Skeletal muscle satellite cell (primary cell): Measurements from ENCODE around the gene ANO10.
"Not testable (repeated sequence)": the region's sequence is repeated elsewhere in the genome, so short reads cannot be mapped to it uniquely, and the experiment has no call there.

Source experiments
- H3K27me3 ChIP-seq: 2 replicates; pipeline ENCODE4 v1.7.0; 2013; ENCODE audit warnings: low read length; ENCODE audit not compliant: control insufficient read depth, insufficient read depth
- H3K36me3 ChIP-seq: 2 replicates; pipeline ENCODE4 v1.7.0; 2013; ENCODE audit warnings: mild to moderate bottlenecking, control low read depth, low read length; ENCODE audit not compliant: insufficient read depth
- H3K4me1 ChIP-seq: 2 replicates; pipeline ENCODE4 v1.7.0; 2013; ENCODE audit warnings: low read length; ENCODE audit not compliant: control insufficient read depth, insufficient read depth
- H3K4me2 ChIP-seq: 2 replicates; pipeline ENCODE4 v1.7.0; 2013; ENCODE audit warnings: mild to moderate bottlenecking, low read length
- H3K4me3 ChIP-seq: 2 replicates; pipeline ENCODE4 v1.7.0; 2013; ENCODE audit warnings: low read length
- H3K9ac ChIP-seq: 2 replicates; pipeline ENCODE4 v1.7.0; 2013; ENCODE audit warnings: mild to moderate bottlenecking, low read depth, low read length, moderate library complexity
- H3K9me3 ChIP-seq: replicated peaks from 2 replicates; pipeline ENCODE4 v1.7.0; 2013; ENCODE audit warnings: mild to moderate bottlenecking, control low read depth, low read length

Gene ANO10

GRCh38 chr3:43512754-43513404 lies 108.9 kb downstream of the ANO10 start:
- H3K4me1 ChIP-seq, result peaks cover 6% of the 10 kb centered on the region
- no peak overlapping the region for H3K4me3 ChIP-seq
- no peak overlapping the region for H3K9ac ChIP-seq
- no peak overlapping the region for H3K4me2 ChIP-seq
- H3K27me3 ChIP-seq, result no peaks in the 10 kb centered on the region
- H3K9me3 ChIP-seq, result no peaks in the 10 kb centered on the region
- peaks cover 7% of the 10 kb centered on the region for H3K36me3 ChIP-seq

GRCh38 chr3:43506644-43507043 lies 115.2 kb downstream of the ANO10 start:
- H3K4me3 ChIP-seq, result no peak overlapping the region

GRCh38 chr3:43505351-43505750 lies 116.5 kb downstream of the ANO10 start:
- no peaks in the 10 kb centered on the region for H3K9me3 ChIP-seq
- H3K4me3 ChIP-seq, result no peak overlapping the region
- H3K9ac ChIP-seq, result no peak overlapping the region
- no peak overlapping the region for H3K4me2 ChIP-seq
- no peaks in the 10 kb centered on the region for H3K27me3 ChIP-seq
- no peaks in the 10 kb centered on the region for H3K4me1 ChIP-seq
- peaks cover 3% of the 10 kb centered on the region for H3K36me3 ChIP-seq

More at GRCh38 chr3:43506644-43507043, 115.2 kb downstream of the ANO10 start:
- H3K36me3 ChIP-seq, result peaks cover 2% of the 10 kb centered on the region
- H3K27me3 ChIP-seq, result no peaks in the 10 kb centered on the region
- H3K4me1 ChIP-seq, result no peaks in the 10 kb centered on the region
- H3K9ac ChIP-seq, result no peak overlapping the region
- H3K4me2 ChIP-seq, result no peak overlapping the region
- no peaks in the 10 kb centered on the region for H3K9me3 ChIP-seq

GRCh38 chr3:43503067-43503728 lies 118.6 kb downstream of the ANO10 start:
- no peaks in the 10 kb centered on the region for H3K27me3 ChIP-seq
- H3K4me3 ChIP-seq, result no peak overlapping the region
- H3K9ac ChIP-seq, result no peak overlapping the region
- no peak overlapping the region for H3K4me2 ChIP-seq
- peaks cover 3% of the 10 kb centered on the region for H3K36me3 ChIP-seq
- no peaks in the 10 kb centered on the region for H3K9me3 ChIP-seq
- H3K4me1 ChIP-seq, result peaks cover 3% of the 10 kb centered on the region

GRCh38 chr3:43499256-43499655 lies 122.6 kb downstream of the ANO10 start:
- Histone ChIP-seq H3K4me1 (peaks cover 19% of the 10 kb centered on the region), H3K4me2 (no peak overlapping the region), H3K9ac (no peak overlapping the region), H3K9me3 (no peaks in the 10 kb centered on the region), H3K27me3 (no peaks in the 10 kb centered on the region), H3K4me3 (no peak overlapping the region), H3K36me3 (peaks cover 3% of the 10 kb centered on the region)

GRCh38 chr3:43497905-43498365 lies 123.9 kb downstream of the ANO10 start:
- Histone ChIP-seq H3K4me1 (peaks cover 19% of the 10 kb centered on the region), H3K4me3 (no peak overlapping the region), H3K4me2 (no peak overlapping the region), H3K36me3 (peaks cover 3% of the 10 kb centered on the region), H3K9me3 (no peaks in the 10 kb centered on the region), H3K27me3 (no peaks in the 10 kb centered on the region), H3K9ac (no peak overlapping the region)

GRCh38 chr3:43497422-43497821 lies 124.4 kb downstream of the ANO10 start:
- Histone ChIP-seq H3K4me2 (no peak overlapping the region), H3K9ac (no peak overlapping the region), H3K4me1 (peaks cover 19% of the 10 kb centered on the region), H3K4me3 (no peak overlapping the region), H3K36me3 (peaks cover 3% of the 10 kb centered on the region), H3K9me3 (no peaks in the 10 kb centered on the region), H3K27me3 (no peaks in the 10 kb centered on the region)

GRCh38 chr3:43496740-43497375 lies 125.0 kb downstream of the ANO10 start:
- H3K4me1 ChIP-seq, result peaks cover 19% of the 10 kb centered on the region
- peaks cover 3% of the 10 kb centered on the region for H3K36me3 ChIP-seq
- no peaks in the 10 kb centered on the region for H3K9me3 ChIP-seq
- H3K27me3 ChIP-seq, result no peaks in the 10 kb centered on the region
- no peak overlapping the region for H3K4me2 ChIP-seq
- no peak overlapping the region for H3K4me3 ChIP-seq
- H3K9ac ChIP-seq, result no peak overlapping the region

GRCh38 chr3:43492932-43493331 lies 128.9 kb downstream of the ANO10 start:
- H3K4me1 ChIP-seq, result peaks cover 13% of the 10 kb centered on the region
- H3K27me3 ChIP-seq, H3K9ac ChIP-seq, H3K9me3 ChIP-seq, H3K36me3 ChIP-seq, H3K4me3 ChIP-seq, H3K4me2 ChIP-seq: not testable (repeated sequence)

- H3K36me3 ChIP-seq, H3K9me3 ChIP-seq, H3K4me3 ChIP-seq, H3K4me2 ChIP-seq, H3K27me3 ChIP-seq, H3K9ac ChIP-seq, H3K4me1 ChIP-seq: not testable (repeated sequence)
Measured at GRCh38 chr3:43491807-43492206, 130.0 kb downstream of the ANO10 start.

- Histone ChIP-seq H3K9ac (no peak overlapping the region), H3K4me1 (no peaks in the 10 kb centered on the region), H3K4me2 (no peak overlapping the region), H3K36me3 (no peaks in the 10 kb centered on the region), H3K9me3 (no peaks in the 10 kb centered on the region), H3K4me3 (no peak overlapping the region), H3K27me3 (no peaks in the 10 kb centered on the region)
Measured at GRCh38 chr3:43490640-43491185, 131.1 kb downstream of the ANO10 start.
